ENCODE measurements around the gene PARD6B.

Gene PARD6B

DNA sequence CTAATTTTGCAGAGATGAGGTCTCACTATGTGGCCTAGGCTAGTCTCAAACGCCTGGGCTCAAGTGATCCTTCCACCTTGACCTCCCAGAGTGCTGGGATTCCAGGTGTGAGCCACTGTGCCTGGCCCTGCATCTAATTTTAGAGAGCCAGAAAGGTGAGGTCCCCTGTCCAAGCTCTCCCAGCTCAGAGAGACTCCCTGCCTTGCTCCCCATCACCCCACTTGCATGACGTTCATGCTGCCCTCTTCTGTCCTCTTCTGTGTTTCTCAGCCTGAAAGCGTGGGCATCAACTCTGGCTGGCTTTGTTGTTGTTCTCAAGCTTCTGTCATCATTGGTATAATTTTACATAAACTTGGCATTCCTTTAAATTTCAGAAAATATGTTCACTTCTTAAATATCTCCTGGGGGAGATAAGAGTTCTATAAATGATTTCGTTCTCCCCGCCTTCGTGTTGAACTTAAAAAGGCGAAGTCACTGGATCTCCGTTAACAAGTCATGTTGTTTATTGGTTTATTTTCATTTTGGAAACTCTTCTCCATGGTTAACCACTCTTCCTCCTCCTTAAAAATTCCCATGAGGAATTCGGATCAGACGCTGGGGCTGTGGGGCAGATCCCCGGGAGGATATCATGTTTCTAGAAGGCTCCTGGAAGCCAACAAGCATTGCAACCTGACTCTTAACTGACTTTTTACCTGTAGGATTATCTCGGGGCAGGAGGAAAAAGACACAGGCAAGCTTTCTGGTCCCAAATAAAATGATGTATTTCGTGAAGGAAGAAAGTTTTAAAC, 13.2 kb upstream of the PARD6B start:
- Histone ChIP-seq H3K9me3 (ENCODE audit: control insufficient read depth, low read depth, low read length) (no peaks in the 10 kb centered on the region), H3K4me3 (ENCODE audit: low read length) (no peak overlapping the region), H3K9ac (ENCODE audit: low read length) (no peak overlapping the region), H3K36me3 (ENCODE audit: control insufficient read depth, low read depth, low read length) (no peaks in the 10 kb centered on the region), H3K27ac (ENCODE audit: low read length) (no peak overlapping the region), H3K4me1 (ENCODE audit: control insufficient read depth, low read depth, low read length) (peaks cover 6% of the 10 kb centered on the region), H3K27me3 (ENCODE audit: control insufficient read depth, insufficient read depth, low read length) (no peaks in the 10 kb centered on the region)

DNA sequence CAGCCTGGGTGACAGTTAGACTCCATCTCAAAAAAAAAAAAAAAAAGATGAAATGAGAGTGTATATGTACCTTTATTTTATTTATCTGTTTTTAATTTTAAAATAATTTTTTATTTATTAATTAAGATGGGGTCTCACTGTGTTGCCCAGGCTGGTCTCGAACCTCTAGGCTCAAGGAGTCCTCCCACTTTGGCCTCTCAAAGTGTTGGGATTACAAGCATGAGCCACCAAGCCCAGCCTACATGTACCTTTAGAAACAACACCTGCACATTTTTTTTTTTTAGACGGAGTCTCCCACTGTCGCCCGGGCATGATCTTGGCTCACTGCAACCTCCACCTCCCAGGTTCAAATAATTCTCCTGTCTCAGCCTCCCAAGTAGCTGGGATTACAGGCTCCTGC, 12.1 kb upstream of the PARD6B start:
- Histone ChIP-seq H3K4me3 (ENCODE audit: low read length) (no peak overlapping the region), H3K36me3 (ENCODE audit: control insufficient read depth, low read depth, low read length) (no peaks in the 10 kb centered on the region), H3K4me1 (ENCODE audit: control insufficient read depth, low read depth, low read length) (peaks cover 6% of the 10 kb centered on the region), H3K9me3 (ENCODE audit: control insufficient read depth, low read depth, low read length) (no peaks in the 10 kb centered on the region), H3K9ac (ENCODE audit: low read length) (no peak overlapping the region), H3K27me3 (ENCODE audit: control insufficient read depth, insufficient read depth, low read length) (no peaks in the 10 kb centered on the region), H3K27ac (ENCODE audit: low read length) (no peak overlapping the region)

- Histone ChIP-seq H3K27ac (ENCODE audit: low read length) (no peak overlapping the region), H3K36me3 (ENCODE audit: control insufficient read depth, low read depth, low read length) (no peaks in the 10 kb centered on the region), H3K27me3 (ENCODE audit: control insufficient read depth, insufficient read depth, low read length) (no peaks in the 10 kb centered on the region), H3K4me3 (ENCODE audit: low read length) (no peak overlapping the region), H3K9me3 (ENCODE audit: control insufficient read depth, low read depth, low read length) (no peaks in the 10 kb centered on the region), H3K9ac (ENCODE audit: low read length) (no peak overlapping the region), H3K4me1 (ENCODE audit: control insufficient read depth, low read depth, low read length) (peaks cover 12% of the 10 kb centered on the region)
These were observed 11.4 kb upstream of the PARD6B start for GRCh38 chr20:50720026-50720425.

DNA sequence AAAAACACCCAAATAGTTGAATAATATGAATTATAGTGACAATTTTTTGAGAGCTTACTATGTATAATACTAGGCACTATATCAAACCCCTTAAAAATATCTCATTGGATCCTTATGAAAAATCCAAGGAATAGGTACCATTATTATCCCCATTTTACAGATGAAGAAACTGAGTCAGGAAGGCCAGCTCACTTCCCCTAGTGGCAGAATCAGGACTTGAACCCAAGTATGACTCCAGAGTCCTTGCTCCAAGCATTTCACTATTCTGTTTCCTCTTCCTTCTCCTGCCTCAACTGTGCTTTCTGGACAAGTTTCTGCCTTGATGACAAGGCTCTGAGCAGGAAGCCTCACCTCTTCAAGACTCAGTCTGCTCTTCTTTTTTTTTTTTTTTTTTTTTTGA, 10.8 kb upstream of the PARD6B start:
- H3K4me1 ChIP-seq (ENCODE audit: control insufficient read depth, low read depth, low read length), result peaks cover 17% of the 10 kb centered on the region
- no peak overlapping the region for H3K27ac ChIP-seq (ENCODE audit: low read length)
- no peak overlapping the region for H3K4me3 ChIP-seq (ENCODE audit: low read length)
- H3K27me3 ChIP-seq (ENCODE audit: control insufficient read depth, insufficient read depth, low read length), result no peaks in the 10 kb centered on the region
- no peak overlapping the region for H3K9ac ChIP-seq (ENCODE audit: low read length)
- H3K36me3 ChIP-seq (ENCODE audit: control insufficient read depth, low read depth, low read length), result no peaks in the 10 kb centered on the region
- no peaks in the 10 kb centered on the region for H3K9me3 ChIP-seq (ENCODE audit: control insufficient read depth, low read depth, low read length)

GRCh38 chr20:50721881-50722281, 9.5 kb upstream of the PARD6B start:
- no peaks in the 10 kb centered on the region for H3K36me3 ChIP-seq (ENCODE audit: control insufficient read depth, low read depth, low read length)
- peaks cover 17% of the 10 kb centered on the region for H3K4me1 ChIP-seq (ENCODE audit: control insufficient read depth, low read depth, low read length)
- H3K27ac ChIP-seq (ENCODE audit: low read length), result no peak overlapping the region
- no peaks in the 10 kb centered on the region for H3K27me3 ChIP-seq (ENCODE audit: control insufficient read depth, insufficient read depth, low read length)
- no peak overlapping the region for H3K4me3 ChIP-seq (ENCODE audit: low read length)
- H3K9ac ChIP-seq (ENCODE audit: low read length), result no peak overlapping the region
- no peaks in the 10 kb centered on the region for H3K9me3 ChIP-seq (ENCODE audit: control insufficient read depth, low read depth, low read length)

- Histone ChIP-seq H3K4me1 (ENCODE audit: control insufficient read depth, low read depth, low read length) (peaks cover 17% of the 10 kb centered on the region), H3K9ac (ENCODE audit: low read length) (no peak overlapping the region), H3K27me3 (ENCODE audit: control insufficient read depth, insufficient read depth, low read length) (no peaks in the 10 kb centered on the region), H3K36me3 (ENCODE audit: control insufficient read depth, low read depth, low read length) (no peaks in the 10 kb centered on the region), H3K4me3 (ENCODE audit: low read length) (no peak overlapping the region), H3K9me3 (ENCODE audit: control insufficient read depth, low read depth, low read length) (no peaks in the 10 kb centered on the region), H3K27ac (ENCODE audit: low read length) (no peak overlapping the region)
These were observed 8.8 kb upstream of the PARD6B start for GRCh38 chr20:50722424-50723155.

GRCh38 chr20:50723672-50724071, 7.7 kb upstream of the PARD6B start:
- H3K9me3 ChIP-seq (ENCODE audit: control insufficient read depth, low read depth, low read length), result no peaks in the 10 kb centered on the region
- no peak overlapping the region for H3K4me3 ChIP-seq (ENCODE audit: low read length)
- H3K27me3 ChIP-seq (ENCODE audit: control insufficient read depth, insufficient read depth, low read length), result no peaks in the 10 kb centered on the region
- H3K36me3 ChIP-seq (ENCODE audit: control insufficient read depth, low read depth, low read length), result no peaks in the 10 kb centered on the region
- H3K9ac ChIP-seq (ENCODE audit: low read length), result no peak overlapping the region
- no peak overlapping the region for H3K27ac ChIP-seq (ENCODE audit: low read length)
- H3K4me1 ChIP-seq (ENCODE audit: control insufficient read depth, low read depth, low read length), result peaks cover 11% of the 10 kb centered on the region

DNA sequence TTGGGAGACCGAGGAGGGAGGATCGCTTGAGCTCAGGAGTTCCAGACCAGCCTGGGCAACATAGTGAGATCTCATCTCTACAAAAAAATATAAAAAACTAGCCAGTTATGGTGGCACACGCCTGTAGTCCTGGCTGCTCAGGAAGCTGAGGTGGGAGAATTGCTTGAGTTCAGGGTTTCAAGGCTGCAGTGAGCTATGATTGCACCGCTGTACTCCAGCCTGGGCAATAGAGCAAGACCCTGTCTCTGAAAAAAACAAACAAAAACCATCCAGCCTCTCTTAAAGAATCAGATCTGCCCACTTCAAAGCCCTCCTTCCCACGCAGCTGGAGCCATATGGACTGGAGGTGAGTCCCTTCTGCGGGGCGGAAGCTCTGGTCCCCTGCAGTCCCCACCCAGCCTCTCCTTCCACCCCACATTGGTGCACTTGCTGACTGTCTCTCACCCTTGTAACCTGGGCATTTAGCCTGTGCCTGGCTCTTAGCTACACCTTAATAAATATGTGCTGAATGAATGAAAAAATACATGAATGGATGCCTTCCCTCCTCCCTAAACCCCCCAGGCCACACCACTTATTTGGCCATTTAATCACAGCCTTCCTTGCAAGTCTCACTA, 7.2 kb upstream of the PARD6B start:
- Histone ChIP-seq H3K9ac (ENCODE audit: low read length) (no peak overlapping the region), H3K27ac (ENCODE audit: low read length) (no peak overlapping the region), H3K27me3 (ENCODE audit: control insufficient read depth, insufficient read depth, low read length) (no peaks in the 10 kb centered on the region), H3K4me1 (ENCODE audit: control insufficient read depth, low read depth, low read length) (peaks cover 11% of the 10 kb centered on the region), H3K36me3 (ENCODE audit: control insufficient read depth, low read depth, low read length) (no peaks in the 10 kb centered on the region), H3K9me3 (ENCODE audit: control insufficient read depth, low read depth, low read length) (no peaks in the 10 kb centered on the region), H3K4me3 (ENCODE audit: low read length) (no peak overlapping the region)

DNA sequence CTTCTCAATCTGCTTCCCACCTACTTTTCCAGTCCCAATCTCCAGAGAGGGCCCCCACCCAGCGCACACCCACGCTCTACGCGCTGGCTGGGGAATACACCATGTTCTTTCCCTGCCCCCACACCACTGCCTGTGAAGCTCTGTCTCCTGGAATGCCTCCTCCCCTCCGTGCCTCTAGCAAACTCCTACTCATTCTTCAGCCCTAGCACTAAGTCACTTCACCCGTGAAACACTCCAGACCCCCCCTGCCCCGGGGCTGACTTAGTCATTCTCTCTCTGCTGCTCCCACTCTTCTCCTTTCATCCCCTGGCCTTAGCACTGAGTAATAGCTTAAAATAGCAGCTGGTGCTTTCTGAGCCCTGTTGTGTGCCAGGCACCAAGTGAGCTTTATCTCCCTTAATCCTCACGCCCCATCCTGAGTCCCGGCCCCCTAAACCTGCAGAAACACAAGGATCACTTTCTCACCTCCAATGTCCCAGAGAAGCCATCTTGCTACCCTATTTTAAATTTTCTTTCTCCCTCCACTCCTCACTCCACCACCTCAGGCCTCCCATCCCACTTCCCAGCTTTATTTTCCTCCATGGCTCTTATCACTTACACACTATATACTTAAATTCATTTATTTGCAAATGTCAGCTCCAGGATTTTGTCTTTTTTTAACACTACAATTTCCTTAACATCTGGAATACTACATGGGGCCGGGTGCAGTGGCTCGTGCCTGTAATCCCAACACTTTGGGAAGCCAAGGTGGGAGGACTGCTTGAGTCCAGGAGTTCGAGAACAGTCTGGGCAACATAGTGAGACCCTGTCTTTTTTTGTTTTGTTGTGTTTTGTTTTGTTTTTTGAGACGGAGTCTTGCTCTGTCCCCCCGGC, 6.3 kb upstream of the PARD6B start:
- no peak overlapping the region for H3K9ac ChIP-seq (ENCODE audit: low read length)
- no peaks in the 10 kb centered on the region for H3K27me3 ChIP-seq (ENCODE audit: control insufficient read depth, insufficient read depth, low read length)
- no peaks in the 10 kb centered on the region for H3K9me3 ChIP-seq (ENCODE audit: control insufficient read depth, low read depth, low read length)
- H3K4me3 ChIP-seq (ENCODE audit: low read length), result no peak overlapping the region
- H3K27ac ChIP-seq (ENCODE audit: low read length), result no peak overlapping the region
- H3K4me1 ChIP-seq (ENCODE audit: control insufficient read depth, low read depth, low read length), result peaks cover 19% of the 10 kb centered on the region
- no peaks in the 10 kb centered on the region for H3K36me3 ChIP-seq (ENCODE audit: control insufficient read depth, low read depth, low read length)

- H3K9ac ChIP-seq (ENCODE audit: low read length), result no peak overlapping the region
- H3K27ac ChIP-seq (ENCODE audit: low read length), result no peak overlapping the region
- H3K27me3 ChIP-seq (ENCODE audit: control insufficient read depth, insufficient read depth, low read length), result no peaks in the 10 kb centered on the region
- peaks cover 19% of the 10 kb centered on the region for H3K4me1 ChIP-seq (ENCODE audit: control insufficient read depth, low read depth, low read length)
- H3K36me3 ChIP-seq (ENCODE audit: control insufficient read depth, low read depth, low read length), result no peaks in the 10 kb centered on the region
- H3K4me3 ChIP-seq (ENCODE audit: low read length), result no peak overlapping the region
- H3K9me3 ChIP-seq (ENCODE audit: control insufficient read depth, low read depth, low read length), result no peaks in the 10 kb centered on the region
These were observed 5.7 kb upstream of the PARD6B start for GRCh38 chr20:50725724-50726005.
